Aortic smooth muscle cell (primary cell): Measurements from ENCODE around the gene SMIM17. TPM values are rescaled to one million over a fixed set of nuclear protein-coding genes. Genes with fewer than 3 reads are reported as not detected.

ENCODE experiments used
- total RNA-seq: library from RNA; depleted of rRNA; stranded (reverse); fragments of >200 nt; gene quantifications from 2 replicates; pipeline ENCODE4 v1.2.3, GENCODE V29; 2014

Gene SMIM17
- total RNA-seq: 0.12 and 0.13 TPM in 2 replicates

GRCh38 chr19:56642711-56643459 is at the start of gene SMIM17:
Gene SMIM17, plus strand, starts transcription at chr19:56643159. Its CDS starts 2,509 bp downstream, at chr19:56645668.

GRCh38 chr19:56594783-56595547 is 48.0 kb upstream of the SMIM17 start, which contains the start of gene ZNF71:
Gene ZNF71, plus strand, starts transcription at chr19:56595302. Its CDS starts 6,257 bp downstream, at chr19:56601559.

GRCh38 chr19:56671613-56671994 is 28.6 kb downstream of the SMIM17 start, which contains the start of gene ZNF835:
Gene ZNF835, minus strand, starts transcription at chr19:56671757. Its CDS starts 6,559 bp downstream, at chr19:56665198.

Other genes with a start within 250 kb of the SMIM17 start
- gene ZNF582, start 249.6 kb upstream of the SMIM17 start, total RNA-seq: 2.1 and 2.8 TPM in 2 replicates
- gene ZNF583, start 238.8 kb upstream of the SMIM17 start, total RNA-seq: 4.2 and 4.4 TPM in 2 replicates
- 3.2 and 4.0 TPM in 2 replicates for gene ZNF667, start 165.8 kb upstream of the SMIM17 start, total RNA-seq
- gene ZNF471, start 135.3 kb upstream of the SMIM17 start, total RNA-seq: 3.8 and 4.4 TPM in 2 replicates
- 6.9 and 9.4 TPM in 2 replicates for gene ZFP28, start 104.2 kb upstream of the SMIM17 start, total RNA-seq
- gene ZNF470, start 75.7 kb upstream of the SMIM17 start, total RNA-seq: 6.3 and 6.5 TPM in 2 replicates
- gene ZNF71, start 47.9 kb upstream of the SMIM17 start, total RNA-seq: 4.8 and 5.0 TPM in 2 replicates
- gene ZNF835, start 28.6 kb downstream of the SMIM17 start, total RNA-seq: 0.50 and 1.8 TPM in 2 replicates
- 2.3 and 4.4 TPM in 2 replicates for gene PEG3, start 197.6 kb downstream of the SMIM17 start, total RNA-seq
- gene ZIM2, start 197.6 kb downstream of the SMIM17 start, total RNA-seq: 0.26 TPM in 1 of 2 replicates, not detected in the other